B cell (primary cell): Measurements from ENCODE around the gene PRKAG2. TPM values are rescaled to one million over a fixed set of nuclear protein-coding genes. Genes with fewer than 3 reads are reported as not detected.

ENCODE experiments used
- ATAC-seq: fragments of 200-7000 bp; cut with Tn5 transposase; one replicate; pipeline ENCODE4 v1.10.0; 2021; ENCODE audit warnings: low read depth, mild to moderate bottlenecking, moderate number of reproducible peaks, moderate library complexity
- CTCF ChIA-PET: fragments of 350-600 bp; sonication (Branson Sonifier 250); formaldehyde crosslinking; loops from one replicate; lab custom pipeline; 2021; ENCODE audit warnings: antibody characterized with exemption, inconsistent platforms; lab: Charles Lee
- POLR2A ChIA-PET: fragments of 350-600 bp; sonication (Branson Sonifier 250); formaldehyde crosslinking; loops from one replicate; lab custom pipeline; 2021; ENCODE audit warnings: antibody characterized with exemption; lab: Charles Lee
- DNase-seq: peaks from one replicate; pipeline ENCODE4 v3.0.0; 2013
- H2AFZ ChIP-seq: 2 replicates; pipeline ENCODE4 v1.6.1; 2012; ENCODE audit warnings: mild to moderate bottlenecking, low read depth, low read length; ENCODE audit not compliant: insufficient read depth, poor library complexity, severe bottlenecking
- H3K27ac ChIP-seq, 2 donors: 1 replicate in 1 of 2; 2 replicates in 1 of 2; pipeline ENCODE4 v1.5.1; 2012 to 2013; ENCODE audit warnings: low read length in 2 of 2, mild to moderate bottlenecking in 2 of 2, moderate library complexity in 1 of 2
- H3K27me3 ChIP-seq, 4 experiments: fragments of 200-600 bp in 1 of 4; sonication (generic) in 1 of 4; replicated peaks in 1 of 4; 1 replicate in 2 of 4; 2 replicates in 2 of 4; pipeline versions ENCODE4 v1.6.1 to v1.7.0; 2013 to 2016; ENCODE audit warnings: low read length in 3 of 4, mild to moderate bottlenecking in 2 of 4, mixed read lengths in 1 of 4, moderate library complexity in 1 of 4; ENCODE audit not compliant: insufficient read depth in 4 of 4, control insufficient read depth in 3 of 4; ENCODE audit errors: control extremely low read depth in 1 of 4
- H3K36me3 ChIP-seq, 2 experiments: replicated peaks in 1 of 2; 1 replicate in 1 of 2; 2 replicates in 1 of 2; pipeline versions ENCODE4 v1.6.1 to v1.7.1; 2013; ENCODE audit warnings: low read length in 1 of 2; ENCODE audit not compliant: insufficient read depth in 2 of 2, control insufficient read depth in 1 of 2; ENCODE audit errors: control extremely low read depth in 1 of 2, extremely low read depth in 1 of 2
- H3K4me1 ChIP-seq, 2 donors: fragments of 200-600 bp in 1 of 2; sonication (generic) in 1 of 2; 1 replicate in 1 of 2; 2 replicates in 1 of 2; pipeline versions ENCODE4 v1.5.1 to v1.6.1; 2013 to 2017; ENCODE audit warnings: low read length in 2 of 2; ENCODE audit not compliant: control insufficient read depth in 2 of 2, insufficient read depth in 2 of 2
- H3K4me2 ChIP-seq: replicated peaks from 2 replicates; pipeline ENCODE3; 2012; ENCODE audit warnings: mild to moderate bottlenecking, low read depth, low read length; ENCODE audit not compliant: poor library complexity, severe bottlenecking
- H3K4me3 ChIP-seq, 5 experiments: fragments of 200-600 bp in 1 of 5; sonication (generic) in 1 of 5; 1 replicate in 3 of 5; 2 replicates in 2 of 5; pipeline versions ENCODE4 v1.5.1 to v1.7.0; 2011 to 2016; ENCODE audit warnings: low read length in 4 of 5, mild to moderate bottlenecking in 4 of 5, low read depth in 2 of 5, control low read depth in 1 of 5, moderate library complexity in 1 of 5; ENCODE audit not compliant: insufficient read depth in 1 of 5; ENCODE audit errors: control extremely low read depth in 1 of 5, extremely low read depth in 1 of 5
- H3K79me2 ChIP-seq: fragments of 200-600 bp; sonication (generic); one replicate; pipeline ENCODE4 v1.6.0; 2016; ENCODE audit warnings: low read length; ENCODE audit not compliant: control insufficient read depth, insufficient read depth
- H3K9ac ChIP-seq: fragments of 200-600 bp; sonication (generic); 2 replicates; pipeline ENCODE4 v1.6.1; 2017; ENCODE audit warnings: mild to moderate bottlenecking, low read length, moderate library complexity
- H3K9me3 ChIP-seq, 3 donors: one replicate each; pipeline versions ENCODE4 v1.6.1 to v1.7.1; 2013; ENCODE audit warnings: low read length in 2 of 3; ENCODE audit not compliant: control insufficient read depth in 2 of 3, insufficient read depth in 1 of 3; ENCODE audit errors: control extremely low read depth in 1 of 3
- H4K20me1 ChIP-seq: 2 replicates; pipeline ENCODE4 v1.6.0; 2012; ENCODE audit warnings: mild to moderate bottlenecking, low read length; ENCODE audit not compliant: insufficient read depth, control insufficient read depth, poor library complexity, severe bottlenecking
- H3K27ac Mint-ChIP-seq: one replicate; pipeline ENCODE4 v1.8.0; 2021; ENCODE audit warnings: mixed read lengths
- H3K27me3 Mint-ChIP-seq: one replicate; pipeline ENCODE4 v1.8.0; 2021; ENCODE audit warnings: mixed read lengths
- H3K4me1 Mint-ChIP-seq: one replicate; pipeline ENCODE4 v1.8.0; 2021; ENCODE audit warnings: mixed read lengths
- H3K4me3 Mint-ChIP-seq: one replicate; pipeline ENCODE4 v1.8.0; 2021; ENCODE audit warnings: mixed read lengths
- H3K9me3 Mint-ChIP-seq: one replicate; pipeline ENCODE4 v1.8.0; 2022; ENCODE audit warnings: mixed read lengths; ENCODE audit not compliant: insufficient read depth
- EZH2 ChIP-seq: IDR thresholded peaks from 2 replicates; pipeline ENCODE4 v1.6.1; 2012; ENCODE audit warnings: borderline replicate concordance, low read depth, mild to moderate bottlenecking, moderate library complexity, low read length; ENCODE audit not compliant: insufficient read depth, poor library complexity, severe bottlenecking
- WGBS: methylation state at CpG from one replicate; pipeline ENCODE4 v1.1.5; 2013; ENCODE audit warnings: missing lambda C conversion rate; ENCODE audit not compliant: insufficient coverage; 5-methylcytosine and 5-hydroxymethylcytosine counted together
- intact Hi-C: fragments of 100-400 bp; cut with micrococcal nuclease; formaldehyde crosslinking; loops from one replicate; pipeline ENCODE4 v1.10.0; 2022
- polyA plus RNA-seq: library from polyadenylated mRNA; depleted of rRNA; stranded (reverse); fragments of >200 nt; gene quantifications from 2 replicates; pipeline ENCODE4 v1.2.3, GENCODE V29; 2012
- total RNA-seq, 2 donors: library from RNA; stranded (reverse); fragments of 120-200 nt in 1 of 2; gene quantifications; 1 replicate in 1 of 2; 2 replicates in 1 of 2; pipeline versions ENCODE4 v1.2.3 to v1.2.4, GENCODE V29; 2013 to 2022
- TF ChIP-seq, protein P1 (sequence below): fragments of 200-600 bp; IDR thresholded peaks from one replicate; pipeline ENCODE4 v1.8.0; 2022; ENCODE audit warnings: antibody characterized with exemption, mild to moderate bottlenecking

The PRKAG2 gene
- total and polyA plus RNA-seq, 2 donors (not counting 1 experiment from before 2014, with no cell fraction given): 22.1 to 56.3 TPM

DNA sequence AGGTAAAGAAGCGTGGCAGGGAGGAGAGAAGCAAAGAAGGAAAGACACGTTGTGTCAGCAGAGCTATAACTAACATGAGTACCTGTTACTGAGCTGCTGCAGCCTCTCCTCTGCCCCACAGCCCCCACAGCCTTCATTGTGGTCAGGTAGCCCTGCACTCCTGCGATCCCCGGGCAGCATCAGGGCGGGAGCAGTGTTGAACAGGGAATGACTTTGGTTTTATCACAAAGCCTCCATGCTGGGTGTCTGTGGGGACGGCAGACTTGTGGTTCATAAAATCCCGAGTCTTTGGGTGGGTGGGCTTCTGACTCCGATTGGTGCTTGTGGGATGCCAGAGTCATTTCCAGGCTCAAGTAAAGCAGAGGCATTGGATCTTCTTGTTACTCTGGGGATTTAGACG, 14.8 kb upstream of the PRKAG2 start:
- no peaks in the 10 kb centered on the region for H3K9me3 Mint-ChIP-seq
- Histone ChIP-seq H3K4me1 (no peaks in the 10 kb centered on the region), H2AFZ (no peak overlapping the region), H3K9ac (no peak overlapping the region), H3K36me3 (no peaks in the 10 kb centered on the region), H3K4me3 (no peak overlapping the region), H3K27ac (no peak overlapping the region), H3K79me2 (no peaks in the 10 kb centered on the region), H3K4me2 (no peak overlapping the region), H4K20me1 (no peaks in the 10 kb centered on the region), H3K9me3 (no peaks in the 10 kb centered on the region), H3K27me3 (peaks cover 0 to 2% (median 0%) of the 10 kb centered on the region in 4 experiments)
- TF ChIP-seq EZH2: no peak
- TF ChIP-seq, protein P1, sequence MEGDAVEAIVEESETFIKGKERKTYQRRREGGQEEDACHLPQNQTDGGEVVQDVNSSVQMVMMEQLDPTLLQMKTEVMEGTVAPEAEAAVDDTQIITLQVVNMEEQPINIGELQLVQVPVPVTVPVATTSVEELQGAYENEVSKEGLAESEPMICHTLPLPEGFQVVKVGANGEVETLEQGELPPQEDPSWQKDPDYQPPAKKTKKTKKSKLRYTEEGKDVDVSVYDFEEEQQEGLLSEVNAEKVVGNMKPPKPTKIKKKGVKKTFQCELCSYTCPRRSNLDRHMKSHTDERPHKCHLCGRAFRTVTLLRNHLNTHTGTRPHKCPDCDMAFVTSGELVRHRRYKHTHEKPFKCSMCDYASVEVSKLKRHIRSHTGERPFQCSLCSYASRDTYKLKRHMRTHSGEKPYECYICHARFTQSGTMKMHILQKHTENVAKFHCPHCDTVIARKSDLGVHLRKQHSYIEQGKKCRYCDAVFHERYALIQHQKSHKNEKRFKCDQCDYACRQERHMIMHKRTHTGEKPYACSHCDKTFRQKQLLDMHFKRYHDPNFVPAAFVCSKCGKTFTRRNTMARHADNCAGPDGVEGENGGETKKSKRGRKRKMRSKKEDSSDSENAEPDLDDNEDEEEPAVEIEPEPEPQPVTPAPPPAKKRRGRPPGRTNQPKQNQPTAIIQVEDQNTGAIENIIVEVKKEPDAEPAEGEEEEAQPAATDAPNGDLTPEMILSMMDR: no peak
- ATAC-seq (no peak), DNase-seq (no peak)
- POLR2A ChIA-PET: no interaction called here
- CTCF ChIA-PET: no interaction called here
- H3K4me1 Mint-ChIP-seq: peaks cover 1% of the 10 kb centered on the region
- intact Hi-C loops: no loop called here
- no peak overlapping the region for H3K4me3 Mint-ChIP-seq
- H3K27me3 Mint-ChIP-seq: peaks cover 22% of the 10 kb centered on the region
- no peak overlapping the region for H3K27ac Mint-ChIP-seq
- 91% methylated on average over 7 of the region's 9 CpGs for WGBS

DNA sequence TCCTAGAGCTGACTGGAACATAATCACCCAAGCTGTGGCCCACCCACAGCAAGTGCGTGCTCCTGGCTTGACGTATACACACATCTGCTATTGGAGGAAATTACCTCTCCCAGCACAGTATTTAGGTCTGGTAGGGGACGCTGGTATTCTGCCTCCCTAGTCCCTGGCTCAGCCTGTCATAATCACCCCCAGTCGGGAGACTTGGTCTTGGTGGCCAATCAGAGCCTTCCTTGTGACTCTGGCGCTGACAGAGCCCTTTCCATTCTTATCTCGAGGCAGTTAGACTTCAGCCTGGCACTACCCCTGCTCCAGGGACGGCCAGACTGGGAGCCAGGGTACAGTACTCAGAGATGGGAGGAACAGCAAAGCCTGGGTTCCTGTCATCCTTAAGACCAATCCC, 14.3 kb upstream of the PRKAG2 start:
- no peak overlapping the region for H3K4me2 ChIP-seq
- H3K27ac Mint-ChIP-seq: no peak overlapping the region
- ATAC-seq (no peak), DNase-seq (no peak)
- ChIA-PET POLR2A (no interaction called here), CTCF (no interaction called here)
- intact Hi-C loops: no loop called here
- no peaks in the 10 kb centered on the region for H3K79me2 ChIP-seq
- 87% methylated on average over 6 of the region's 7 CpGs for WGBS
- H3K4me1 Mint-ChIP-seq: peaks cover 1% of the 10 kb centered on the region
- H4K20me1 ChIP-seq: no peaks in the 10 kb centered on the region
- no peak overlapping the region for H2AFZ ChIP-seq
- H3K9me3 Mint-ChIP-seq: no peaks in the 10 kb centered on the region
- H3K27me3 Mint-ChIP-seq: peaks cover 25% of the 10 kb centered on the region
- TF ChIP-seq EZH2: no peak
- TF ChIP-seq, protein P1: no peak
- H3K27ac ChIP-seq: no peak overlapping the region
- H3K27me3 ChIP-seq: peaks cover 0 to 2% (median 0%) of the 10 kb centered on the region in 4 experiments
- H3K9ac ChIP-seq: no peak overlapping the region
- no peaks in the 10 kb centered on the region for H3K9me3 ChIP-seq
- H3K4me3 ChIP-seq: no peak overlapping the region
- H3K36me3 ChIP-seq: no peaks in the 10 kb centered on the region
- H3K4me3 Mint-ChIP-seq: no peak overlapping the region
- H3K4me1 ChIP-seq: no peaks in the 10 kb centered on the region
